ENCODE measurements around the gene SPEM3.

The SPEM3 gene

GRCh38 chr17:7429722-7430121 lies 1.1 kb downstream of the SPEM3 start:
- Histone ChIP-seq H3K9me3 (ENCODE audit: insufficient read depth, low read length) (no peaks in the 10 kb centered on the region), H3K9ac (ENCODE audit: low read length) (no peak overlapping the region), H3K4me1 (ENCODE audit: low read length) (no peaks in the 10 kb centered on the region), H3K27me3 (ENCODE audit: low read depth, low read length) (no peaks in the 10 kb centered on the region), H4K20me1 (ENCODE audit: insufficient read depth, low read length) (no peaks in the 10 kb centered on the region), H3K4me2 (ENCODE audit: low read length) (no peak overlapping the region), H3K36me3 (replicated peaks; ENCODE audit: low read depth, low read length) (no peaks in the 10 kb centered on the region), H3K79me2 (ENCODE audit: low read length) (no peaks in the 10 kb centered on the region), H3K4me3 (ENCODE audit: low read length) (no peak overlapping the region), H3K27ac (ENCODE audit: low read length) (no peak overlapping the region), H2AFZ (ENCODE audit: low read depth, low read length) (no peak overlapping the region)
- no peak for TF ChIP-seq CTCF (IDR thresholded peaks at IDR 0.05; ENCODE audit: low read depth, low read length)

- Histone ChIP-seq H4K20me1 (ENCODE audit: insufficient read depth, low read length) (no peaks in the 10 kb centered on the region), H3K27me3 (ENCODE audit: low read depth, low read length) (no peaks in the 10 kb centered on the region), H3K4me3 (ENCODE audit: low read length) (no peak overlapping the region), H3K9ac (ENCODE audit: low read length) (no peak overlapping the region), H3K9me3 (ENCODE audit: insufficient read depth, low read length) (no peaks in the 10 kb centered on the region), H3K4me2 (ENCODE audit: low read length) (no peak overlapping the region), H3K36me3 (replicated peaks; ENCODE audit: low read depth, low read length) (no peaks in the 10 kb centered on the region), H3K27ac (ENCODE audit: low read length) (no peak overlapping the region), H2AFZ (ENCODE audit: low read depth, low read length) (no peak overlapping the region), H3K4me1 (ENCODE audit: low read length) (peaks cover 3% of the 10 kb centered on the region), H3K79me2 (ENCODE audit: low read length) (no peaks in the 10 kb centered on the region)
- no peak for TF ChIP-seq EZH2phosphoT487 (IDR thresholded peaks at IDR 0.05; ENCODE audit: low read depth)
- no peak for TF ChIP-seq CTCF (IDR thresholded peaks at IDR 0.05; ENCODE audit: low read depth, low read length)
These were observed 2.6 kb downstream of the SPEM3 start for GRCh38 chr17:7431231-7431630.

DNA sequence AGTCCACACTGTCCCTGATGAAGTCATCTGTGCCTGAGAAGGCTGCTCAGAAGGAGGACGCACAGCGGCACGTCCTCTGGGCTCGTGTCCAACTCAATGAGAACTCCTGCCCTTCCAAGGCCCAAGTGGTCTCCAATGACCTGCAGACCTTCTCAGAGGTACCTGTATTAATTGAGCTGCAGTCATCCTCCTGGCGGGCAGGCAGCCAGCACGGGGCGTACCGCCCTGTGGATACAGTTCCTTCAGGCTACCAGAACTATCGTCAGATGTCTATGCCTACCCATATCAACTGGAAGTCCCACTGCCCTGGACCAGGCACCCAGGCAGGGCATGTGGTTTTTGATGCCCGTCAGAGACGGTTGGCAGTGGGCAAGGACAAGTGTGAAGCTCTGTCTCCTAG lies 3.6 kb downstream of the SPEM3 start:
- Histone ChIP-seq H3K36me3 (replicated peaks; ENCODE audit: low read depth, low read length) (no peaks in the 10 kb centered on the region), H3K4me3 (ENCODE audit: low read length) (no peak overlapping the region), H3K4me1 (ENCODE audit: low read length) (peaks cover 5% of the 10 kb centered on the region), H3K27me3 (ENCODE audit: low read depth, low read length) (no peaks in the 10 kb centered on the region), H2AFZ (ENCODE audit: low read depth, low read length) (no peak overlapping the region), H3K79me2 (ENCODE audit: low read length) (no peaks in the 10 kb centered on the region), H4K20me1 (ENCODE audit: insufficient read depth, low read length) (no peaks in the 10 kb centered on the region), H3K27ac (ENCODE audit: low read length) (no peak overlapping the region), H3K9ac (ENCODE audit: low read length) (no peak overlapping the region), H3K4me2 (ENCODE audit: low read length) (no peak overlapping the region), H3K9me3 (ENCODE audit: insufficient read depth, low read length) (no peaks in the 10 kb centered on the region)
- TF ChIP-seq EZH2phosphoT487 (IDR thresholded peaks at IDR 0.05; ENCODE audit: low read depth) (no peak), CTCF (IDR thresholded peaks at IDR 0.05; ENCODE audit: low read depth, low read length) (no peak)

GRCh38 chr17:7435676-7436555 lies 7.3 kb downstream of the SPEM3 start:
- H4K20me1 ChIP-seq (ENCODE audit: insufficient read depth, low read length): no peaks in the 10 kb centered on the region
- peak overlapping the region; percentile 84 for H3K4me2 ChIP-seq (ENCODE audit: low read length)
- peaks cover 12% of the 10 kb centered on the region for H3K4me1 ChIP-seq (ENCODE audit: low read length)
- H3K9me3 ChIP-seq (ENCODE audit: insufficient read depth, low read length): no peaks in the 10 kb centered on the region
- peak overlapping the region; percentile 63 for H3K9ac ChIP-seq (ENCODE audit: low read length)
- peak overlapping the region; percentile 44 for H3K27ac ChIP-seq (ENCODE audit: low read length)
- no peak for TF ChIP-seq CTCF (IDR thresholded peaks at IDR 0.05; ENCODE audit: low read depth, low read length)
- no peak for TF ChIP-seq EZH2phosphoT487 (IDR thresholded peaks at IDR 0.05; ENCODE audit: low read depth)
- H3K27me3 ChIP-seq (ENCODE audit: low read depth, low read length): 0 out of 2 replicates have a peak, but pooled peaks cover 3% of the 10 kb centered on the region
- H3K79me2 ChIP-seq (ENCODE audit: low read length): no peaks in the 10 kb centered on the region
- H3K4me3 ChIP-seq (ENCODE audit: low read length): peak overlapping the region; percentile 83
- no peaks in the 10 kb centered on the region for H3K36me3 ChIP-seq (replicated peaks; ENCODE audit: low read depth, low read length)
- H2AFZ ChIP-seq (ENCODE audit: low read depth, low read length): 0 out of 2 replicates have a peak overlapping the region, but pooled peaks have one; percentile 47
